SH-SY5Y (cell line): ENCODE results near the gene WWOX.

Experiments used
- GATA2 ChIP-seq: IDR thresholded peaks from 2 replicates; pipeline ENCODE4 v1.6.1; 2011; ENCODE audit warnings: mild to moderate bottlenecking, low read depth, low read length
- GATA3 ChIP-seq: IDR thresholded peaks from 2 replicates; pipeline ENCODE4 v1.6.1; 2011; ENCODE audit warnings: low read depth, mild to moderate bottlenecking, low read length, moderate library complexity

GRCh38 chr16:78405833-78406232, 306.4 kb downstream of the WWOX start:
- TF ChIP-seq GATA3 (no peak), GATA2 (no peak)
